ENCODE results near the gene DENND6B. TPM values are rescaled to one million over a fixed set of nuclear protein-coding genes. Genes with fewer than 3 reads are reported as not detected.

Gene DENND6B
- polyA plus RNA-seq, 1 experiment, result 8.2 TPM

DNA sequence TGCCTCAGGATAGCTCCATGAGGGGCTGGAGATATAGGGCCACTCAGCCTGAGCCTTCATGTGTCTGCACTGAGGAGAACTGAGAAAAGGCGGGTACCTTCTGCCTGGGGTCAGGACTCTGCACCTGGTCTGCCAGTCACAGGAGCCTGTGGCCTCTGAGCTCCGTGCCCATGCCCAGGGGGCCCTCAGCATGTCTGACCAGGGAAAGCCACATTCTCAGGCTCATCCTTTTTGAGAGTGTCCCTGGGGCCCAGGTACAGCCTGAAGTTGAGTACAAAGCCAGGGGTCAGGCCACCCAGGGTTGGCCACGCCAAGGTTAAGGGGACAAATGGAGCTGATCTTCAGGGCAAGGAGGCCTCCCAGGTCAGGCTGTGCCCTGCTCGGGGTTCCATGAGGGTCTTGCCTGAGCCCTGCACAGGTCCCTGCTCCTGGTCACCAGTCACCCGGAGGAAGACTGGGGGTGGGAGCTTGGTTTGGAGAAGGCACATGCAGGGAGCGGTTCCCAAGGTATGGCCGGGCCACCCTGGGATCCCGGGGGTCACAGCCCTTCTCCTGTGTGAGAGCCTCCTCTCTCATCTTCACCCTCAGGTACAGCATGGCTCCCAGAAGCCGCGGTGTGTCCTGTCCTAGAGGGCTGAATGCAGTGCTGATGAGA, 6.0 kb downstream of the DENND6B start:
- Histone ChIP-seq H3K36me3 (ENCODE audit: control insufficient read depth, insufficient read depth, low read length) (no peaks in the 10 kb centered on the region), H3K27me3 (ENCODE audit: control insufficient read depth, insufficient read depth, low read length) (no peaks in the 10 kb centered on the region), H3K4me3 (ENCODE audit: low read depth, low read length) (no peak overlapping the region)
- TF ChIP-seq, protein P1, sequence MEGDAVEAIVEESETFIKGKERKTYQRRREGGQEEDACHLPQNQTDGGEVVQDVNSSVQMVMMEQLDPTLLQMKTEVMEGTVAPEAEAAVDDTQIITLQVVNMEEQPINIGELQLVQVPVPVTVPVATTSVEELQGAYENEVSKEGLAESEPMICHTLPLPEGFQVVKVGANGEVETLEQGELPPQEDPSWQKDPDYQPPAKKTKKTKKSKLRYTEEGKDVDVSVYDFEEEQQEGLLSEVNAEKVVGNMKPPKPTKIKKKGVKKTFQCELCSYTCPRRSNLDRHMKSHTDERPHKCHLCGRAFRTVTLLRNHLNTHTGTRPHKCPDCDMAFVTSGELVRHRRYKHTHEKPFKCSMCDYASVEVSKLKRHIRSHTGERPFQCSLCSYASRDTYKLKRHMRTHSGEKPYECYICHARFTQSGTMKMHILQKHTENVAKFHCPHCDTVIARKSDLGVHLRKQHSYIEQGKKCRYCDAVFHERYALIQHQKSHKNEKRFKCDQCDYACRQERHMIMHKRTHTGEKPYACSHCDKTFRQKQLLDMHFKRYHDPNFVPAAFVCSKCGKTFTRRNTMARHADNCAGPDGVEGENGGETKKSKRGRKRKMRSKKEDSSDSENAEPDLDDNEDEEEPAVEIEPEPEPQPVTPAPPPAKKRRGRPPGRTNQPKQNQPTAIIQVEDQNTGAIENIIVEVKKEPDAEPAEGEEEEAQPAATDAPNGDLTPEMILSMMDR (IDR thresholded peaks at IDR 0.05; ENCODE audit: insufficient read depth, low read depth, low read length), result no peak
- no peak for DNase-seq (ENCODE audit: low read depth)
- ChIA-PET CTCF (interaction anchor here (1.3 to 2.2 kb wide), 5 partner anchors 11 to 80 kb away, joined by 3 to 8 read pairs (median 5); no protein-coding TSS in a partner anchor), POLR2A (no interaction called here)

DNA sequence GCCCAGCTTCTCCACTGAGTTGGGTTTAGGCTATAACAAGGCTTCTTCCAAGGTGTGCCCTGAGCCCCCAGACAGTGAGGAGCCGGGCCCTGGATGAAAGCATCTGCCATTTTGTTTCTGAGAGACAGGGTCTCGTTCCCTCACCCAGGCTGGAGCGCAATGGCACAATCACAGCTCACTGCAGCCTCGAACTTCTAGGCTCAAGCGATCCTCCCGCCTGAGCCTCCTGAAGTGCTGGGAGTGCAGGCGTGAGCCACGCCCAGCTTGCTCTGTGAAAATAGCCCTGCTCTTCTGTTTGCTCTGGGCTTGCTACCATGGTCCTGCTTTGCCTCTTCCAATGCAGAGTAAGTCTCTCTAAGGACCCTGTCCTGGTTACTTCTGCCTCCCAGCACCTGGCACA, 6.7 kb downstream of the DENND6B start:
- Histone ChIP-seq H3K36me3 (ENCODE audit: control insufficient read depth, insufficient read depth, low read length) (no peaks in the 10 kb centered on the region), H3K4me3 (ENCODE audit: low read depth, low read length) (no peak overlapping the region), H3K27me3 (ENCODE audit: control insufficient read depth, insufficient read depth, low read length) (no peaks in the 10 kb centered on the region)
- DNase-seq (ENCODE audit: low read depth), result no peak
- POLR2A ChIA-PET, result no interaction called here
- CTCF ChIA-PET, result interaction anchor here (1.3 to 2.2 kb wide), 4 partner anchors 10 to 68 kb away, joined by 3 to 8 read pairs (median 4); no protein-coding TSS in a partner anchor
- TF ChIP-seq, protein P1 (IDR thresholded peaks at IDR 0.05; ENCODE audit: insufficient read depth, low read depth, low read length), result no peak

DNA sequence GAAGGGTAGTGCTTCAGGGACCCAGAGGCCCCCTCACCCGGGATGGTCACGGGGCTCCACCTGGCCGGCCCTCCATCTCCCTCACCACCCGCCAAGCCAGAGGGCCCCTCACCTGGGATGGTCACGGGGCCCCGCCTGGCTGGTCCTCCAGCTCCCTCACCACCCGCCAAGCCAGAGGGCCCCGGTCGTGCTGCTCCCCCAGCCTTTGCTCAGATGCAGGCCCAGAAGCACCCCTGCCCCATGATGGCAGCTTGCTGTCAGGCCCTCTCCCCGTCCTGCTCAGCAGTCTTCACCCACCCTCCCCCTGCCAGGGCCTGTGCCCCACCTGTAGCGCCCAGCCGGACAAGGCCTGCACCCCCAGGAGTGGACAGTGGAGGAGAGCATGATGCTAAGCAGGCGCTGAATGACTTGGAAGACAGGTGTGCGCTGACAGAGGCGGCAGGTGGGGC, 7.3 kb downstream of the DENND6B start:
- POLR2A ChIA-PET, result no interaction called here
- no peak for DNase-seq (ENCODE audit: low read depth)
- Histone ChIP-seq H3K27me3 (ENCODE audit: control insufficient read depth, insufficient read depth, low read length) (no peaks in the 10 kb centered on the region), H3K36me3 (ENCODE audit: control insufficient read depth, insufficient read depth, low read length) (no peaks in the 10 kb centered on the region), H3K4me3 (ENCODE audit: low read depth, low read length) (no peak overlapping the region)
- TF ChIP-seq, protein P1 (IDR thresholded peaks at IDR 0.05; ENCODE audit: insufficient read depth, low read depth, low read length), result no peak
- CTCF ChIA-PET, result interaction anchor here (1.2 to 1.5 kb wide), 2 partner anchors 9 to 67 kb away, joined by 4 to 5 read pairs; no protein-coding TSS in a partner anchor

DNA sequence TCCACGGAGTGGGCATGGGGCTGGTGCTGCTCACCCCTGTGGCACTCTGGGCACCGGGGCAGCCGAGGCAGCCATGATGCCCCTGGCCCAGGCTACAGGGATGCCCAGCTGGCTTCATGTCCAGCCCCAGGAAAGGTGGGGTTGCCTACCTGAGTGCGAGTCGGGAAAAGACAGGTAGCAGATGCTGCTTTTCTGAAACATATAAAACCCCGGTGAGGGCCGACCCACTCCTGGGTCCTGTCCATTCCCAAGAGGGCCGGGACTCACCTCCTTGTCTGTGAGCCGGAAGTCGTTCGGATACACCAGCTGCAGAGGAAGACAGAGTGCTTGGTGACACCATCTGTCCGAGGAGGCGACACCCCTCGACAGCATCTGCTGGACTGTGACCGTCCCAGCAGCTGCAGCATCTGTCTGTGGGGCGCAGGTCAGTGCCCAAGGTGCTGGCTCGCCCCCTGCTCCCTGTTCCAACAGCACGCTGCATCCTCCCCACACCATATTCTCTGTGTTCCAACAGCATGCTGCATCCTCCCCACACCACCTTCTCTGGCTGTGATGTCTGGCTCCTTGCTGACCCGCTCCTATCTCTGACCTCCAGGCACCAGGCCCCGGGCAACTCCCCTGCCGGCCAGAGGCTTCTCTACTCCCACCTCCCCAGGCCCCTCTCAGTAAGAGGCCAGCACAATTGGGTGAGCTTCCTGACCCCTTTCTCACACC, 8.0 kb downstream of the DENND6B start:
- TF ChIP-seq, protein P1 (IDR thresholded peaks at IDR 0.05; ENCODE audit: insufficient read depth, low read depth, low read length), result no peak
- CTCF ChIA-PET, result interaction anchor here (1.2 kb wide), 1 partner anchor 67 kb away, joined by 4 read pairs; no protein-coding TSS in a partner anchor
- Histone ChIP-seq H3K4me3 (ENCODE audit: low read depth, low read length) (no peak overlapping the region), H3K27me3 (ENCODE audit: control insufficient read depth, insufficient read depth, low read length) (no peaks in the 10 kb centered on the region), H3K36me3 (ENCODE audit: control insufficient read depth, insufficient read depth, low read length) (no peaks in the 10 kb centered on the region)
- DNase-seq (ENCODE audit: low read depth), result no peak
- POLR2A ChIA-PET, result no interaction called here

DNA sequence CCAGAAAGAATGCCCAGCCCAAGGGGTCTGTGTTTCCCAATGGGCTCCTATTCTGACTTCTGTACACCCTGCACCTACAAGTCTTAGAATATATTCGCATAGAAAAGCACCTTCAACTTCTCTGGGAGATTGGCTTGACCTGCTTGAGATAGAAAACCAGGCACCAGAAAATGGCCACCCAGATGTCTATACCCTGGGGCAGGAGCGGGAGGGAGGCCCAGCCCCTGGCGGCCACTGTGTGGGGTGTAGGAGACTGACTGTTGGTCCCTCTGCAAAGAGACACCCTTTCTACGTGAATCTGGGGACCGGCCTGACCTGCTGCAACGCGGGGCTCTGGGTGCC, 8.5 kb downstream of the DENND6B start:
- POLR2A ChIA-PET, result no interaction called here
- TF ChIP-seq, protein P1 (IDR thresholded peaks at IDR 0.05; ENCODE audit: insufficient read depth, low read depth, low read length), result no peak
- no peaks in the 10 kb centered on the region for H3K36me3 ChIP-seq (ENCODE audit: control insufficient read depth, insufficient read depth, low read length)
- no peak overlapping the region for H3K4me3 ChIP-seq (ENCODE audit: low read depth, low read length)
- no peaks in the 10 kb centered on the region for H3K27me3 ChIP-seq (ENCODE audit: control insufficient read depth, insufficient read depth, low read length)
- DNase-seq (ENCODE audit: low read depth), result no peak
- CTCF ChIA-PET, result no interaction called here
